HG02759 (cell line): ENCODE measurements around the gene SIX3.

Experiments used
- ATAC-seq: cut with Tn5 transposase; IDR thresholded peaks from one replicate; pipeline ENCODE4 v1.9.1; 2021; ENCODE audit warnings: mild to moderate bottlenecking, moderate library complexity; ENCODE audit not compliant: unreplicated experiment

The SIX3 gene

DNA sequence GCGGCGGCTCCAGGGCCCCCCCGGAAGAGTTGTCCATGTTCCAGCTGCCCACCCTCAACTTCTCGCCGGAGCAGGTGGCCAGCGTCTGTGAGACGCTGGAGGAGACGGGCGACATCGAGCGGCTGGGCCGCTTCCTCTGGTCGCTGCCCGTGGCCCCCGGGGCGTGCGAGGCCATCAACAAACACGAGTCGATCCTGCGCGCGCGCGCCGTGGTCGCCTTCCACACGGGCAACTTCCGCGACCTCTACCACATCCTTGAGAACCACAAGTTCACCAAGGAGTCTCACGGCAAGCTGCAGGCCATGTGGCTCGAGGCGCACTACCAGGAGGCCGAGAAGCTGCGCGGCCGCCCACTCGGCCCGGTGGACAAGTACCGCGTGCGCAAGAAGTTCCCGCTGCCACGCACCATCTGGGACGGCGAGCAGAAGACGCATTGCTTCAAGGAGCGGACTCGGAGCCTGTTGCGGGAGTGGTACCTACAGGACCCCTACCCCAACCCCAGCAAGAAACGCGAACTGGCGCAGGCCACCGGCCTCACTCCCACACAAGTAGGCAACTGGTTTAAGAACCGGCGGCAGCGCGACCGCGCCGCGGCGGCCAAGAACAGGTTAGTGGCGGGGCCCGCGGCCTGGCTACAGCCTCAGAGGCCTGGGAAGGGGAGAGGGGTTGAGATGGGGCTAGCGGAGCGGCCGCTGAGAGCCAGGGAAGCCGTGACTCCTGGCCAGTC lies 965 bp downstream of the SIX3 start:
- ATAC-seq: no peak

DNA sequence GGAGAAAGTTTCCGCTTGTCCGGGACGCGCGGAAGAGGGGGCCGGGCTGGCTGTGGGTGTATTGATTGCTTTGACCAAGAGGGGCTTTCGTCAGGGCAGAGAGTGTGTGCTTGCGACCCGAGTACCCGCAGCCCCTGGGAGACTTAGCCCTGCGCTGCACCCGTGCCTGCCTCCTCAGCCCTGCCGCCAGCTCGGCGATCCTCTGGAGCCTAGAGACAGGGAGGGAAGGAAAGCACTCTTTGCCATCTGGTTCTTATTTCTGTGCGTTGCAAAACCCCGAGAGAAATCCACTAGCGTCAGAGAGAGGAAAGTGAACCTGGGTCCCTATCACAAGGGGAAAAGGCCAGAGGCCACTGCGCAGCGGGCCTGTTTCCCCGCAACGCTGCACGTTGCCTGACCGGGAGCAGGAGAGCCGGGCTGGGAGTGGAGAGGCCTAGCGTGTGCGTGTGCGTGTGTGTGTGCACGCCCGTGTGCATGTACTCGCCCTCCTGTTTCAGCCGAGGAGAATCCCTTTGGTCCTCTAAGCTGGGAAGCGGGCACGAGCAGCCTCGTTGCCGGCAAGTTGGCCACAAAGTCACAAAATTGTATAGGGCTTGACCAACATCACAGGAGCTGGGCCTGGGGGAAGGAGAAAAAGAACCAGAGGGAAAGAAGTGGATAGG lies 1.7 kb downstream of the SIX3 start:
- ATAC-seq: no peak

GRCh38 chr2:44943693-44944101 lies 2.2 kb downstream of the SIX3 start:
- no peak for ATAC-seq

DNA sequence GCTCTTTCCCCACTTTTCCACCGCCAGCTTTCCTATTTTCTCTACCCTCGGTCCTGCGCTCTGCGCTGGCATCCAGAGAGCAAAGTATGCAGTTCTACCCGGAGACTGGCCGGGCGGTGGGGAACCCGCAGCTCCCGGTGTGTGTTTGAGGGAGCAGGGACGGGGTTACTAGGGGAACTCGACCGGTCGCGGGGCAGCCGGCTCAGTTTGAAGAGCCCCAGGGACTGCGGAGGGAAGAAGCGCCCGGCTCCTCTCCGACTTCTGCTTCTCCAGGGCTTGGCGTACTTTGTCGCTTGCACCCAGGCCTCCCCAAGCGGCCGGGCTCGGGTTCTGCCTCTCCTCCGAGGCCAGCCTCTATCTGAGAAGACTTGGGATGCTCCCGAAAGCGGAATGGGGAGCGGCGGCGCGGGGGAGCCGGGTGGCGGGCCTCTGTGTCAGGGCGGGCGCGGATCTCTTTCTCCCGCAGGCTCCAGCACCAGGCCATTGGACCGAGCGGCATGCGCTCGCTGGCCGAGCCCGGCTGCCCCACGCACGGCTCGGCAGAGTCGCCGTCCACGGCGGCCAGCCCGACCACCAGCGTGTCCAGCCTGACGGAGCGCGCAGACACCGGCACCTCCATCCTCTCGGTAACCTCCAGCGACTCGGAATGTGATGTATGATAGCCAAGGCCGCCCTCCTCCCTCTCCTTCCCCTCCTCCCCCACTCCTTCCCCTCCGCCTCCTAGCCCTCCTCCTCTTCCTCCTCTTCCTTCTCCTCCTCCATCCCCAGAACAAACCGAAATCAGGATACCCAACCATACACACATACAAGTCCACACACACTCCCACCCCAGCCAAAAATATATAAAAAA lies 2.8 kb downstream of the SIX3 start:
- ATAC-seq: no peak

DNA sequence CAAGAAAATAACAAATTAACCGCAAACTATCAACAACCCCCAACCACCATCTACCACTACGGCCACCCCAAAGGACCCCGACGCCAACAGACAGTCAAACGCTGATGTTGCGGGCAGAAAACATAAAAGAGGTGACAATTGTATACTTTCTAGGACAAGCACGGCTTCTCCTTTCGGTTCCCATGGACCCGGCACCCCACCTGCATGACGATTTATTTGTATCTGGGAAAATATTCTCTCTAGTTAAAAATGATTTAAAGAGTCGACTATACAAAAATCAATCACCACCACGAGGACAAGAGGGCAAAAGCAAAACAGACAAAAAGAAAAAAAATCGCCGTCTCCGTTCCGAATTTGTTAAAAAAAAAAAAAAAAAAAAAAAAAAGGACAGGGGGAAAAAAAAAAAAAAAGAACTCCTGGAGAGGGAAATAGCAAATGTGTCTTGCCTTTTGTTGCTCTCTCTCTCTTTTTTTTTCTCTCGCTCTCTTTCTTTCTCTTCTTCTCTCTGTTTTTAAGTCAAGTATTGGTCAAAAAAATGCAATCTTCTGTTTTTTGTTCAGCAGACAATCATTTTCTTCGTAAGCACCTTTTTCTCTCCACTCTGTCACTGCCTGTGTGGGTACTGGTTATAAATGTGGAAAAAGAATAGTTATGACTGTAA lies 3.6 kb downstream of the SIX3 start:
- ATAC-seq: no peak

DNA sequence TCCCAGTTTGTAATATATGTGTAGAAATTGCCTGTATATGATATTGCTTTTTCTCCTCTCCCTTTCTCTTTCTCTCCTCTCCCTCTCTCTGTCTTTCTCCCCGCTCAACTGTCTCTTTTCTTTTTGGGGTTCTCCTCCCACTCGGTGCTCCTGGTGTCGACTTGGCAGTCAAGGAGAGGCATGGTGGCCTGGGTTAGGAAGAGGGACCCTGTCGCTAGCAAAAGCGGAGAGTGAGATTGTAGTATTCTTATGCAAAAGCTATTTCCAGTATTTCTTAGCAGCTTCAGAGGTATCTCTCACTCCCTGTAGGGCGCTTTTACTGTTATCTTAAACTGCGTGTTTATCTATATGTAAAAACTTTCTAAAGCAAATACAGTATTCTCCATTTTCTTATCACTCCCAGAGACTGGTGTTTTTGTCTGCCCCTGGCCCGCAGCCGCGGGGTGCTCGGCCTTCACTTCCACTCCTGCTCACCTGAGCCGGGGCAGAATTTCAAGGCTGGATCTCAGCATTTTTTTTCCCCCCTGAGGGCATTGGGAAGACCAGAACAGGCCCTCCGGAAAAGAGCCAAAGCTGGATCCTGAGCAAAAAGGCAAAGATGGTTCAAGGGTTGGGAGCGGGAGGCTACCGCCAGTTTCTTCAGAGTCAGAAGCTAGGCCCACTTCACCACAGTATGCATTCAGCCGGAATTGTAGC lies 4.3 kb downstream of the SIX3 start:
- no peak for ATAC-seq

DNA sequence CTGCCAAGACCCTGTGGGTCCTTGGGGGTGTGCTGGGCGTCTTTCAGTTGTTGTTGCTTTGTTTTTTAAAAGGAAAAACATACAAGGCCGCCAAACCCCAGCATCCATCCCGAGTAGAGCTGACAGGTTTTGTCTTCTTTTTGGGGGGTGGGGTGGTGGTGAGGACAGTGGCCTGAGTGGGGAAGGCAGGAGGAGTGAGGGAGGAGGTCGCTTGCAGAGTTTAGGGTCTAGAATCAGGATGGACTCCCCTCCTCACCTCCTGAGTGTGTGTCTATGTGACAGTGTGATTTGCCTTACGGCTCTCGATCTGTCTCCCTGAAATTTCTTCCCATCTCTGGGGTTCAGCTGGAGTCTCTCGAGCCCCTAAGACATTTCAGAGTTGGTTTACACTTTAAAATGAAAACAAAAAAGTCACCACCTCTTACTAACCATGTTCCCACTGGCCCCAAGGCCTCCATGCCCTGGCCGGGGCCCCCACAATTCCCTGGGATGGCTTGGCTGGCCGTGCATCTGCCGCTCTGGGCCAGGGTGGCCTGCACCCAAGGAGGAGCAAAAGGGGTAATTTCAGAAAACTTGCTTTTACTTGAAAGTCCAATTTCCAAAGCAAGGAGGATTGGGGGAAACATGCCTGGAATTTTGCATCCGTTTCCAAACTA lies 5.0 kb downstream of the SIX3 start:
- no peak for ATAC-seq

DNA sequence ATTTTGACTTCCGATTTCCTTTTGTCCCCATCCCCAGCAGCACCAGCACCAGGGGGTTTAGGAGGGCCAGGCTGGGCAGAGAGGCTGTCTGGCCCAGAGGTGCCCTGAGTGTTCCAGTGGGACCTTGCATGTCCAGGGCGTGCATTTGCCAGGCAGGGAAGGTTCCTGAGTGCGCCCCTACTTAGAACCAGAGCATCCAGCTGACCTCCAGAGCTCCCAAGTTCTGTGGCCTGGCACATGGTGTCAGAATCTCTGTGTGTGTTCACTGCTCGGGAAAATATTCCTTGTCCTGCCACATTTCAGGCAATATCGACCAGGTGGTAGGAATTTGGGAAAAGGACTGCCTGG lies 5.5 kb downstream of the SIX3 start:
- no peak for ATAC-seq

- no peak for ATAC-seq
Measured at GRCh38 chr2:44948565-44949328, 7.2 kb downstream of the SIX3 start.

DNA sequence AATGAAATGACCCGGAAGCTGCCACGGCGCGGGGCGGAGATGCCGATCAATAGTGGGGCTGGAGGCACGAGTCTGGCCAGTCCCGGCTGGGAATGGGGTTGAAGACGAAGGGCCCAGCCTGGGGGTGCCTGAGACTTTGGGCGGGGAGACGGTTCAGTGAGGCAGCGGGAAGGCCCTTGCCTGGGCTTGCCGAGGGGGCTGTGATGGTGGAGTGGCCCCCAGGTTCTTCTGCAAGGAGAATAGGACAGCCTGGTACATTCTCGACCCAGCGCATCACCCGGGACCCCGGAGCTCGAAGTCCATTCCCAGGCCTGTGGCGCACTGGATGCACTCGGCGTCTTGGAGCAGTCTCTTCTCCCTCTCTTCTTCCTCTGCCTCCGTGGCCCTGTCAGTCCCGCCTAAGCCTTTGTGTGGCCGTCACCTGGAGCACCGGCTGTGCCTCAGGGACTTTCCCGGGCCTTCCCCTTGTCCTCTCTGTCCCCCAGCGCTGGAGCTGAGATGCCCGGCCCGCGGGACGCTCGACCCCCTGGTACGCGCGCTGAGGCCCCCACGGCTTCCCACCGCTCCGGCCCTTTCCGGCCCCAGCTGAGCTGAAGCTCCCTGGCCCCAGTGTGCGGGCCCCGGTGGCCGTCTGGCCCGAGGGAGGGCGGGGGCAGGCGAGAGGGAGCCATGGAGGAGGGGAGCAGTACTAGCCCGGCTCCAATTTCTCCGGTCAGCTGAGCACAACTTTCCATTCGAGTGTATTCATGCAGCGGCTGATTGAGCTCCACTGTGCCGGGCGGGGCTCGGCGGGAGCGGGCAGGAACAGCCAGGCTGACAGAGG lies 8.0 kb downstream of the SIX3 start:
- no peak for ATAC-seq

DNA sequence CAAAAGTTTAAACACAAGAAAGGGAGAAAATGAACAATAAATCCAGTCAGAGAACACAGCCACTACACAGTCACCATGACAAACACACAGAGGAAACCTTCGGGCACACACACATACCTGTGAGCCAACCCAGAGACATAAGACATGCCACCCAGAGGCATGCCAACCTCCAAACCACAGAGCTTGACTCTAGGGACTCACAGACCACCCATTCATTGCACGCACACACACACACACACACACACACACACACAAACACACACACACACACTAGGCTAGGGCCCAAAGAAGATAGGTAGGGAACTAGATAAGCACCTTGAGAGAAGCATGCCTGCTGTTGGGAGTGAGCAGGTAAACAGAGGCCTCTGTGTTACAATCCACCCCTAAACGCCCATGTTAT lies 9.1 kb downstream of the SIX3 start:
- ATAC-seq: no peak

- ATAC-seq: no peak
Measured at GRCh38 chr2:44951124-44951523, 9.6 kb downstream of the SIX3 start.

DNA sequence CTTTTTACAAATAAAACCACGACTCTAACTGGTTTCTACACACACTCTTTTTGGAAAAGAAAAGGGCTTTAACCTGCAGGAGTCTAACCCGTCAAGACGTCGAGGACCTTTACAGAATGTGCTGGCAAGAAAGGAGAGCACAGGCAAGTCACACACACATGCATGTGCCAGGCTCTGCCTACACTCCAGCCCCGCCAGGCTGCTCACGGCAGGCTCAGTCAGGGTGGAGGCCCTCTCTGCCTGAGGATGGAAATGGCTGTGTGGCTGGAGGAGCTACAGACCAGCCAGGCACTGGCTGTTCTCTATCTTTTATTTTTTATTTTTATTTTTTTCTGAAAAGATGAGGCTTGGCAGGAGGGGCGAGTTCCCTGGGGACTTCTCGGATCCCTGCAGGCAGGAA lies 10.2 kb downstream of the SIX3 start:
- no peak for ATAC-seq

DNA sequence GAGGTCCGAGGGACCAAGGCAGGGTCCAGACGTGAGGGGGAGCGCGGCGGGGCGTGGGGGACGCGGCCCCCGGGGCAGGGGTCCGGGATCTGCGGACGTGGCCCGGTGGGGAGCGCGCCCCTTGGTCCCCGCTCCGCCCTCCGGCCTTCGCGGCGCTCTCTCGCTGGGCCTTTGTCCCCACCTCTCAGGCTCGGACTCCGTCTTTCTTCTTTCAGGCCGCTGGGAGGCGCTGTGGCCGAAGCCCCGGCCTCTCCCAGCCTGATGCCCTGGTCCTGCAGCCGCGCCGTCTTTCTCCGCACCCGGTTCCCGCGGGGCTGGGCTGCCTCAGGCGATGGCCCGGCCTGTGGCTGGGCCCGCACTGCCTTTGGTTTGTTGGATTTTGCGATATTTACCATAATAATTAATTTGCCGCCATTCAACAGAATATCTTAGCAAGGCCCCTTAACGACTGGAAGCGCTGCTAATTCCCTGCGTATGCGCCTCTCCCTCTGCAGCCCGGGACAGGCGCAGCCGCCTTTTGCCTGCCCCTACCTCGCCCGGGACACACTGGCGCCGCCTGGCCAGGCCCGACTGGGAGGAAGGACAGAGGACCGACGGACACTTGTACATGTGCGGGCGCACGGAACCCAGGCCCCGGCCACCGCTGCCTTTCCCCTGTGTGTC lies 10.8 kb downstream of the SIX3 start:
- ATAC-seq: peak; percentile 55

DNA sequence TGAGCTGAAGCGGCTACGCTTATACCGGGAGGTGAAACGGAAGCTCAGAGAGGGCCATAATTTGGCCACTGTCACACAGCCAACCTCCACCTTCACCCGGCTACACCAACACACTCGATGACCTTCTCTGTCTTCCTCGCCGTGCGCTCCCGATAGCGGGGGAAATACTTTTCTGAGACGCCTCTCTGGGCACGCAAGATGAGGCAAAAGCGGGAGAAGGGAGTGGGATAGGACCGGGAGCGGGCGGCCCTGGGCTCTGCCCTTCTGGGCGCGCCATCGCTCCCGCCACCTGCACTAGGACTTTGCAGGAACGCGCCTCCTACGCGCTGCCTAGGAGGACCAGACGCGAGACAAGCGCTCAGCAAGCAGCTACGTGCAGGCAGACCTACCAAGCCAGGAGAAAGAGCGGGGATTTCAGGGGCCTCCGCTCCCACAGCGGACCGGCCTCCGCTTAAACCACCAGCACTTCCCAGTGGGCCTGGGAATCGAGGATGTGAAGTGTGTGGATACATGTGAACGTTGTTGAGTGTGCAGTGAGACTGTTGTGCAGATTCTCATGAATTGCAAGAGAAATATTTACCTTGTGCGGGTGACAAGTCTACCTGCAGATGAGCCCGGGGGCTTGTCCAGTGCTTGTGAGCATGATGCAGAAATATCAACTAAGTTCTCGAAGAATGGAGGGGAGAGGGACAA lies 11.4 kb downstream of the SIX3 start:
- ATAC-seq: no peak

DNA sequence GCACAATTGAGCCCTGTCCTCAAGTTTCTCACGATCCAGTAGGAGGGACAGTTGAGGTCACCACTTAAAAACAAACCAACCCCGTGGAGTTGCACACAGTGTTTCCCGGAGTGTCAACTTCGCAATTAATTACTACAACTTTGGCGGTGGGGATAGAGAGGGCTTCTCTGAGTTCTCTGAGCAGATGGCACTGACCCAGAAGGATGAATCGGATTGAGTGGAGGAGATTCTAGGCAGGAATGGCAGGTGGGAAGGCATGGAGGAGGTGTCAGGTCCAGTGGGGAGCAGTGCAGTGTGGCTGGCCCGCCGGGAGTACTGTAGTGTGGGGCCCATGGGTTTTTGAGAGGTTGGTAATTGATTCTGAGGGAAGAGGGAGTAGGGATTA lies 12.0 kb downstream of the SIX3 start:
- no peak for ATAC-seq

DNA sequence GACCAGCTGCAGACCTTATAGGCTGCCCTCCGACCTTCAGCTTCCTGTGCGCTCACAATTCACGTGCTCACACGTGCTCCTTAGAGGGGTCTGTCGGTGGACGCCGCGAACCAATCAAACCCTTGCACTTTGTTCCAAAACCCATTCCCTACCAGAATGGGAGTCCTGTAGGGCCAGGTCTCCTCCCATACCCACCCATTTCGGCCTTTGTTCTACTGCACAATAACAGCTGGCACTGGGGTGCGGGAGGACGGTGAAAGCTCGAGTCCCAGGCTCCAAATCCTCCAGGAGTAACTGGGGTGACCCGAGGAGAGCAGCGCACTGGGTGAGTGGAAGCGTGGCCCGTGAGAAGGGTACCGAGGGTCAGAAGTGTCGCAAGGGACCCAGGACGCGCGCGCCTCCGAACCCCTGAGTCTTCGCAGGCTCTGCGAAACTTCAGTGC lies 13.0 kb downstream of the SIX3 start:
- no peak for ATAC-seq
